ENCODE data around the gene MRPL55. TPM values are rescaled to one million over a fixed set of nuclear protein-coding genes. Genes with fewer than 3 reads are reported as not detected.

MRPL55 gene
- total and polyA plus RNA-seq, 2 of the 4 experiments (the other 2 are of a cell fraction), result 48.9 to 95.4 TPM

GRCh38 chr1:228134591-228134990 lies 25.5 kb upstream of the MRPL55 start:
- H3K36me3 ChIP-seq (ENCODE audit: control insufficient read depth, insufficient read depth, low read length), result no peaks in the 10 kb centered on the region
- no peaks in the 10 kb centered on the region for H3K79me1 ChIP-seq (ENCODE audit: low read depth in 1 of 2, low read length in 2 of 2)
- H3K4ac ChIP-seq (ENCODE audit: low read depth, low read length), result no peak overlapping the region
- in situ Hi-C loops (cut with MboI; ENCODE audit: low sequenced_read_pairs), result loop anchor here (10.0 kb wide), 1 partner anchor 370 kb away; no protein-coding TSS in a partner anchor
- H3K23ac ChIP-seq (ENCODE audit: low read depth, low read length), result no peak overlapping the region
- intact Hi-C loops (cut with micrococcal nuclease), result loop anchor here (5.0 to 10.0 kb wide), 3 partner anchors 140 to 368 kb away; no protein-coding TSS in a partner anchor
- H3K9ac ChIP-seq (ENCODE audit: low read depth, low read length), result no peak overlapping the region
- ATAC-seq (ENCODE audit: low read depth), result no peak
- POLR2A ChIA-PET (ENCODE audit: unreplicated experiment), result interaction anchor here (0.6 kb wide), 1 partner anchor 22 kb away, joined by 3 read pairs; no protein-coding TSS in a partner anchor
- no peak overlapping the region for H3K4me3 ChIP-seq (ENCODE audit: insufficient read depth, low read depth, low read length)
- H3K56ac ChIP-seq (ENCODE audit: extremely low read depth, insufficient read depth, low read length), result no peak overlapping the region
- no peaks in the 10 kb centered on the region for H3K9me1 ChIP-seq (ENCODE audit: insufficient read depth, low read length)
- BruUV-seq (replicated peaks), result no TSS peak
- H3K4me2 ChIP-seq (ENCODE audit: low read depth, low read length), result no peak overlapping the region
- H2AK5ac ChIP-seq (ENCODE audit: low read depth, low read length), result no peak overlapping the region
- H4K20me1 ChIP-seq (ENCODE audit: insufficient read depth, low read length), result no peaks in the 10 kb centered on the region
- no peak overlapping the region for H2BK120ac ChIP-seq (ENCODE audit: low read depth, low read length)
- H3K18ac ChIP-seq (ENCODE audit: low read depth, low read length), result no peak overlapping the region
- dilution Hi-C loops (cut with HindIII; ENCODE audit: low sequenced_read_pairs, unreplicated experiment), result no loop called here
- CTCF ChIA-PET, result no interaction called here
- H3K4me1 ChIP-seq (ENCODE audit: control insufficient read depth, insufficient read depth, low read length), result no peaks in the 10 kb centered on the region
- H2AK9ac ChIP-seq (replicated peaks; ENCODE audit: low read depth, low read length, poor library complexity), result no peak overlapping the region
- H2AFZ ChIP-seq (replicated peaks; ENCODE audit: low read length, poor library complexity), result no peak overlapping the region
- 77% methylated on average over 4 of the region's 12 CpGs; no CpG with 5 or more reads in 1 of the 2 experiments for WGBS, 2 experiments (ENCODE audit: extremely low coverage in 2 of 2, insufficient read length in 1 of 2)
- no peak for DNase-seq
- H4K91ac ChIP-seq (ENCODE audit: insufficient read depth, low read depth, low read length), result no peak overlapping the region
- no peak overlapping the region for H4K5ac ChIP-seq (ENCODE audit: low read depth, low read length)
- no peak overlapping the region for H2BK5ac ChIP-seq (ENCODE audit: low read depth, low read length, poor library complexity, severe bottlenecking)
- H2BK15ac ChIP-seq (ENCODE audit: low read depth, low read length), result no peak overlapping the region
- no peak overlapping the region for H2BK20ac ChIP-seq (ENCODE audit: low read depth, low read length)
- H3K14ac ChIP-seq (replicated peaks; ENCODE audit: low read depth, low read length), result no peak overlapping the region
- TF ChIP-seq CEBPB (IDR thresholded peaks at IDR 0.05; ENCODE audit: low read depth, low read length) (no peak), SMC3 (IDR thresholded peaks at IDR 0.05; ENCODE audit: low read depth, low read length) (no peak), RFX5 (IDR thresholded peaks at IDR 0.05; ENCODE audit: low read depth, low read length) (no peak), BHLHE40 (IDR thresholded peaks at IDR 0.05; ENCODE audit: low read depth, low read length) (no peak), CHD1 (IDR thresholded peaks at IDR 0.05; ENCODE audit: low read depth, low read length) (no peak), FOS (IDR thresholded peaks at IDR 0.05; ENCODE audit: low read depth, low read length) (no peak), MAZ (IDR thresholded peaks at IDR 0.05; ENCODE audit: borderline replicate concordance, low read depth, low read length) (no peak), MXI1 (IDR thresholded peaks at IDR 0.05; ENCODE audit: borderline replicate concordance, low read depth, low read length) (no peak), POLR2A (IDR thresholded peaks at IDR 0.05; ENCODE audit: low read depth, low read length) (no peak), RAD21 (IDR thresholded peaks at IDR 0.05; ENCODE audit: low read length) (no peak), NFE2L2 (IDR thresholded peaks at IDR 0.05; ENCODE audit: low read depth, low read length) (no peak), RCOR1 (IDR thresholded peaks at IDR 0.05; ENCODE audit: insufficient replicate concordance, low read length) (no peak), MAFK (IDR thresholded peaks at IDR 0.05; ENCODE audit: low read depth, low read length) (no peak)
- TF ChIP-seq, protein P1, sequence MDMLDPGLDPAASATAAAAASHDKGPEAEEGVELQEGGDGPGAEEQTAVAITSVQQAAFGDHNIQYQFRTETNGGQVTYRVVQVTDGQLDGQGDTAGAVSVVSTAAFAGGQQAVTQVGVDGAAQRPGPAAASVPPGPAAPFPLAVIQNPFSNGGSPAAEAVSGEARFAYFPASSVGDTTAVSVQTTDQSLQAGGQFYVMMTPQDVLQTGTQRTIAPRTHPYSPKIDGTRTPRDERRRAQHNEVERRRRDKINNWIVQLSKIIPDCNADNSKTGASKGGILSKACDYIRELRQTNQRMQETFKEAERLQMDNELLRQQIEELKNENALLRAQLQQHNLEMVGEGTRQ (IDR thresholded peaks at IDR 0.05; ENCODE audit: low read depth, low read length), result no peak
- TF ChIP-seq, protein P2, sequence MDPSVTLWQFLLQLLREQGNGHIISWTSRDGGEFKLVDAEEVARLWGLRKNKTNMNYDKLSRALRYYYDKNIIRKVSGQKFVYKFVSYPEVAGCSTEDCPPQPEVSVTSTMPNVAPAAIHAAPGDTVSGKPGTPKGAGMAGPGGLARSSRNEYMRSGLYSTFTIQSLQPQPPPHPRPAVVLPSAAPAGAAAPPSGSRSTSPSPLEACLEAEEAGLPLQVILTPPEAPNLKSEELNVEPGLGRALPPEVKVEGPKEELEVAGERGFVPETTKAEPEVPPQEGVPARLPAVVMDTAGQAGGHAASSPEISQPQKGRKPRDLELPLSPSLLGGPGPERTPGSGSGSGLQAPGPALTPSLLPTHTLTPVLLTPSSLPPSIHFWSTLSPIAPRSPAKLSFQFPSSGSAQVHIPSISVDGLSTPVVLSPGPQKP (IDR thresholded peaks at IDR 0.05; ENCODE audit: borderline replicate concordance, low read depth, low read length), result no peak
- TF ChIP-seq, protein P3, sequence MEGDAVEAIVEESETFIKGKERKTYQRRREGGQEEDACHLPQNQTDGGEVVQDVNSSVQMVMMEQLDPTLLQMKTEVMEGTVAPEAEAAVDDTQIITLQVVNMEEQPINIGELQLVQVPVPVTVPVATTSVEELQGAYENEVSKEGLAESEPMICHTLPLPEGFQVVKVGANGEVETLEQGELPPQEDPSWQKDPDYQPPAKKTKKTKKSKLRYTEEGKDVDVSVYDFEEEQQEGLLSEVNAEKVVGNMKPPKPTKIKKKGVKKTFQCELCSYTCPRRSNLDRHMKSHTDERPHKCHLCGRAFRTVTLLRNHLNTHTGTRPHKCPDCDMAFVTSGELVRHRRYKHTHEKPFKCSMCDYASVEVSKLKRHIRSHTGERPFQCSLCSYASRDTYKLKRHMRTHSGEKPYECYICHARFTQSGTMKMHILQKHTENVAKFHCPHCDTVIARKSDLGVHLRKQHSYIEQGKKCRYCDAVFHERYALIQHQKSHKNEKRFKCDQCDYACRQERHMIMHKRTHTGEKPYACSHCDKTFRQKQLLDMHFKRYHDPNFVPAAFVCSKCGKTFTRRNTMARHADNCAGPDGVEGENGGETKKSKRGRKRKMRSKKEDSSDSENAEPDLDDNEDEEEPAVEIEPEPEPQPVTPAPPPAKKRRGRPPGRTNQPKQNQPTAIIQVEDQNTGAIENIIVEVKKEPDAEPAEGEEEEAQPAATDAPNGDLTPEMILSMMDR (conservative IDR thresholded peaks at IDR 0.05; ENCODE audit: low read depth, low read length), result no peak
- H3K9me3 ChIP-seq (ENCODE audit: control insufficient read depth, insufficient read depth, low read length), result no peaks in the 10 kb centered on the region
- H3K27ac ChIP-seq (ENCODE audit: insufficient read depth, low read length), result no peak overlapping the region
- no peak overlapping the region for H4K8ac ChIP-seq (ENCODE audit: low read depth in 2 of 2, low read length in 2 of 2)
- peaks cover 19% of the 10 kb centered on the region for H3K27me3 ChIP-seq (ENCODE audit: control insufficient read depth, insufficient read depth, low read length)
